ENCODE results near the gene FCHSD2. TPM values are rescaled to one million over a fixed set of nuclear protein-coding genes. Genes with fewer than 3 reads are reported as not detected.
"Not testable (repeated sequence)": the region's sequence is repeated elsewhere in the genome, so short reads cannot be mapped to it uniquely, and the experiment has no call there.

The FCHSD2 gene
- total RNA-seq, 1 donor from 2014 or later, result 10.0 TPM

DNA sequence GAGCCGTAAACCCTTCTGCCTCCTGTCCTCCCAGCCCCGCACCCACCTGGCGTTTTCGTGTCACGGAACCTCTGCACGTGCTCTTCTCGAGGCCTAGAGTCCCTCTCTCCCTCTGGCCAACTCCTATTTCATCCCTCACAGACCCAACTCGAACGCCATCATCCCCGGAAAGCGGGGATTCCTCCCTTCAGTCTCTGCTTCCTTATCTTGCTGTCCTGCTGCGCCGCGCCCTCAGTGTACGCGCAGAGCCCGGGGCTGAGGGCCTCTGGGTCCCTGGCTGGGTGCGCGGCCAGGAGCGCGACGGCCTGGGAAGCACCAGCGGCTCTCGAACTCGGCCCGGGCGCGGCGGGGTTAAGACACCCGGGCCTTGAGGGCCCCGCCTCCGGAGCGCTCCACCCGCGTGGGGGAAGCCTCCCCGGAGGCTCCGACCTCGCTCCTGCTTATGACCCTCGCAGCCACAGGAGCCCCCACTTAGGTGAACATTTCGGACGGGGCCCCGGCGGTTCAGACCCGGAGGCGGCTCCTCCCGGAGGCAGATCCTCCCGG, 328.3 kb downstream of the FCHSD2 start:
- H3K27me3 ChIP-seq (ENCODE audit: control insufficient read depth, insufficient read depth, low read length), result no peaks in the 10 kb centered on the region
- no peak for FAIRE-seq
- no peak for DNase-seq (ENCODE audit: low read depth)
- TF ChIP-seq, protein P1, sequence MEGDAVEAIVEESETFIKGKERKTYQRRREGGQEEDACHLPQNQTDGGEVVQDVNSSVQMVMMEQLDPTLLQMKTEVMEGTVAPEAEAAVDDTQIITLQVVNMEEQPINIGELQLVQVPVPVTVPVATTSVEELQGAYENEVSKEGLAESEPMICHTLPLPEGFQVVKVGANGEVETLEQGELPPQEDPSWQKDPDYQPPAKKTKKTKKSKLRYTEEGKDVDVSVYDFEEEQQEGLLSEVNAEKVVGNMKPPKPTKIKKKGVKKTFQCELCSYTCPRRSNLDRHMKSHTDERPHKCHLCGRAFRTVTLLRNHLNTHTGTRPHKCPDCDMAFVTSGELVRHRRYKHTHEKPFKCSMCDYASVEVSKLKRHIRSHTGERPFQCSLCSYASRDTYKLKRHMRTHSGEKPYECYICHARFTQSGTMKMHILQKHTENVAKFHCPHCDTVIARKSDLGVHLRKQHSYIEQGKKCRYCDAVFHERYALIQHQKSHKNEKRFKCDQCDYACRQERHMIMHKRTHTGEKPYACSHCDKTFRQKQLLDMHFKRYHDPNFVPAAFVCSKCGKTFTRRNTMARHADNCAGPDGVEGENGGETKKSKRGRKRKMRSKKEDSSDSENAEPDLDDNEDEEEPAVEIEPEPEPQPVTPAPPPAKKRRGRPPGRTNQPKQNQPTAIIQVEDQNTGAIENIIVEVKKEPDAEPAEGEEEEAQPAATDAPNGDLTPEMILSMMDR (IDR thresholded peaks at IDR 0.05; ENCODE audit: insufficient read depth, low read length, severe bottlenecking), result no peak
- H3K4me3 ChIP-seq (ENCODE audit: low read depth, low read length), result peak overlapping the region; percentile 81
- peaks cover 6% of the 10 kb centered on the region for H3K36me3 ChIP-seq (ENCODE audit: control insufficient read depth, insufficient read depth, low read length)

DNA sequence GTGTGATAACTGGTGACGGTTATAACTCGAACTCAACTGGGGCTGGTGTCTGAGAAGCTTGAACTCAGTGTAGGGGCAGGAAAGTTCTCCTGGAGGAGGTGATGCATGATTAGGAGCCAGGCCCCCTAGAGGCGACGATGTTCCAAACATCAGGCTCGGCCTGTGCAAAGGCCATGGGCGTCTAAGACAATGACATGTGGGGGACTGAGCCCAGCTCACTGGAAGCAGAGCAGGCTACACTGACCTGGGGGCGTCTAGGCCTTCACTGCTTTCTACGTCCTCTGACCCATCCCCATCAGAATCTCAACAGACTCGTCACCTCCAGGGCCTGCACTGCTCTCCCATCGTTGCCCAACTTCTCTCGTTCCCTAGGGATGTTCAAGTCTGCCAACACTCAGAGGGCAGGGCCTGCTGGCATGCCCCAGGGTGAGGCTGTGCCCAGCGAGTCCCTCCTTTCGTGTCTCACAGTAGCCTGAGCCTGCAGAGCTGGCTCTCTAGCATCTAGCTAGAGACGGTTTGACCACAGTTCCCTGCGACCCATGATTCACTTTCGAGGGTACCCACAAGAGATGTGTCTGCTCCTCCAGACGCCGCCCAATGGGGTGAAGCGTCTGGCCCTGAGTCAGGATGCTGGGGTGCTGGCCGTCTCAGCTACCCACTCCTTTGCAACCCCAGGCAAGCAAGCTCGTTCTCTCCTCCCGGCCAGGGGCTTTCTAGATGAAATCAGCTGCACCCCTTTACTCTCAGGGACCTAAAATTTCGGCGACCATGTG, 329.0 kb downstream of the FCHSD2 start:
- FAIRE-seq, result no peak
- H3K27me3 ChIP-seq (ENCODE audit: control insufficient read depth, insufficient read depth, low read length), result no peaks in the 10 kb centered on the region
- peaks cover 7% of the 10 kb centered on the region for H3K36me3 ChIP-seq (ENCODE audit: control insufficient read depth, insufficient read depth, low read length)
- H3K4me3 ChIP-seq (ENCODE audit: low read depth, low read length), result peak overlapping the region; percentile 81
- TF ChIP-seq, protein P1 (IDR thresholded peaks at IDR 0.05; ENCODE audit: insufficient read depth, low read length, severe bottlenecking), result peak; percentile 80
- peak; percentile 72 for DNase-seq (ENCODE audit: low read depth)

DNA sequence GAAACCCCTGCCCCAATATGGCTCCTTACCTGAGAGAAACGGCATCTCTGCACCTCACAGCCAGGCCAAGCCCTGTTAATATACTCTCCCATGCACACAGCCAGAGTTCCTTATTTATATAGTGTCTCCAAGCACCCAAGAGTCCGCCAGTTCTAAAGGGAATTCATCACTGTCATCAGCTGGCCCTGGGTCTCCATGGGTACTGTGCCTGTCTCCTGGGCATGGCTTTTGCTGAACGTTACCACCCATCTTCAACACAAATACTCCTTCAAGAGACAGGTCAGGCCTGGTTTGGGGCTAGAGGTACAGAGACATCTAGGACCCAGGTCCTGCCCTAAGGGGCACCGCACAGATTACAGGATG, 329.5 kb downstream of the FCHSD2 start:
- DNase-seq (ENCODE audit: low read depth) (no peak), FAIRE-seq (no peak)
- TF ChIP-seq, protein P1 (IDR thresholded peaks at IDR 0.05; ENCODE audit: insufficient read depth, low read length, severe bottlenecking), result no peak

DNA sequence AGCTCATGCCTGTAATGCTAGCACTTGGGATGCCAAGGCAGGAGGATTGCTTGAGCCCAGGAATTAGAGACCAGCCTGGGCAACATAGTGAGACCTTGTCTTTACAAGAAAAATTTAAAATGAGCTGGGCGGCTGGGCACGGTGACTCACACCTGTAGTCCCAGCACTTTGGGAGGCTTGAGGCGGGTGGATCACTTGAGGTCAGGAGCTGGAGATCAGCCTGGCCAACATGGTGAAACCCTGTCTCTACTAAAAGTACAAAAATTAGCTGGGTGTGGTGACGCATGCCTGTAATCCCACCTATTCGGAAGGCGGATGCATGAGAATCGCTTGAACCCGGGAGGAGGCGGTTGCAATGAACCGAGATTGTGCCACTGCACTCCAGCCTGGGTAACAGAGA, 330.4 kb downstream of the FCHSD2 start:
- not testable (repeated sequence) for DNase-seq (ENCODE audit: low read depth); FAIRE-seq; H3K27me3 ChIP-seq (ENCODE audit: control insufficient read depth, insufficient read depth, low read length)

More for the DNA sequence above, 329.5 kb downstream of the FCHSD2 start:
- H3K27me3 ChIP-seq (ENCODE audit: control insufficient read depth, insufficient read depth, low read length), result no peaks in the 10 kb centered on the region
- peaks cover 7% of the 10 kb centered on the region for H3K36me3 ChIP-seq (ENCODE audit: control insufficient read depth, insufficient read depth, low read length)
- peak overlapping the region; percentile 81 for H3K4me3 ChIP-seq (ENCODE audit: low read depth, low read length)

DNA sequence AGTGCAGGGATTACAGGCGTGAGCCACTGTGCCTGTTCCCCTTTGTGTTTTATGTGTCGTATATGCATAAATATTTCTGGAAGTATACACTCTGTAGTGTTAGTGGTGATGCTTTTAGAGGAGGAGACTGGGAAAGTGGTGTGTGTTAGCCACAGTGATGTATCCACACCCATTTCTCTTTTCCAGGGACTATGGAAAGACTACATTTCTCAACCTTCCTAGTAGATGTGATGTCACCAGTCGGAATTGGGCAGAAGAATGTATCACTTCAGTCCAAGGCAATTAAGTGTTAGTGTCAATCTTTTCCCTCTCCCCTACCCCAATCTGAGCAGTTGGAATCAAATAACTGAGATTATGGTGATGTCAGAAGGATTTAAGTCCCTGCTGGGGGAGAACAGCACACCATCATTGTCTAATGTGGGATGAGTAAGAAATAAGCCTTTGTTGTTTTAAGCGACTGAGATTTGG, 333.8 kb downstream of the FCHSD2 start:
- TF ChIP-seq, protein P1 (IDR thresholded peaks at IDR 0.05; ENCODE audit: insufficient read depth, low read length, severe bottlenecking), result no peak
- Histone ChIP-seq H3K4me3 (ENCODE audit: low read depth, low read length) (no peak overlapping the region), H3K27me3 (ENCODE audit: control insufficient read depth, insufficient read depth, low read length) (no peaks in the 10 kb centered on the region), H3K36me3 (ENCODE audit: control insufficient read depth, insufficient read depth, low read length) (peaks cover 5% of the 10 kb centered on the region)
- no peak for DNase-seq (ENCODE audit: low read depth)
- FAIRE-seq, result no peak

More for the DNA sequence above, 330.4 kb downstream of the FCHSD2 start:
- H3K4me3 ChIP-seq (ENCODE audit: low read depth, low read length); H3K36me3 ChIP-seq (ENCODE audit: control insufficient read depth, insufficient read depth, low read length): not testable (repeated sequence)

DNA sequence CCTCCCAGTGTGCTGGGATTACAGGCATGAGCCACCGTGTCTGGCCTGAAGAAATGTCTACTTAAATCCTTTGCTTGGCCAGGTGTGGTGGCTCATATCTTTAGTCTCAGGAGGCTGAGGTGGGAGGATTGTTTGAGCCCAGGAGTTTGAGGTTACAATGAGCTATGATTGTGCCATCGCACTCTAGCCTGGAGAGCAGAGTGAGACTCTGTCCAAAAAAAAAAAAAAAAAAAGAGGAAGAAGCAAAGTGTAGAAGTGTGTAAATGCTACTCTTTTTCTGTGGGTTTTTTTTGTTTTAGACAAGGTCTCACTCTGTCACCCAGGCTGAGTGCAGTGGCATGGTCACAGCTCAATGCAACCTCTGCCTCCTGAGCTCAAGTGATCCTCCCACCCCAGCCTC, 334.3 kb downstream of the FCHSD2 start:
- Histone ChIP-seq H3K27me3 (ENCODE audit: control insufficient read depth, insufficient read depth, low read length) (no peaks in the 10 kb centered on the region), H3K36me3 (ENCODE audit: control insufficient read depth, insufficient read depth, low read length) (peaks cover 5% of the 10 kb centered on the region), H3K4me3 (ENCODE audit: low read depth, low read length) (no peak overlapping the region)
- DNase-seq (ENCODE audit: low read depth) (no peak), FAIRE-seq (no peak)
- TF ChIP-seq, protein P1 (IDR thresholded peaks at IDR 0.05; ENCODE audit: insufficient read depth, low read length, severe bottlenecking), result no peak

Data from bronchial epithelial cell (primary cell).